ENCODE data around the gene IGSF5.

Gene IGSF5

DNA sequence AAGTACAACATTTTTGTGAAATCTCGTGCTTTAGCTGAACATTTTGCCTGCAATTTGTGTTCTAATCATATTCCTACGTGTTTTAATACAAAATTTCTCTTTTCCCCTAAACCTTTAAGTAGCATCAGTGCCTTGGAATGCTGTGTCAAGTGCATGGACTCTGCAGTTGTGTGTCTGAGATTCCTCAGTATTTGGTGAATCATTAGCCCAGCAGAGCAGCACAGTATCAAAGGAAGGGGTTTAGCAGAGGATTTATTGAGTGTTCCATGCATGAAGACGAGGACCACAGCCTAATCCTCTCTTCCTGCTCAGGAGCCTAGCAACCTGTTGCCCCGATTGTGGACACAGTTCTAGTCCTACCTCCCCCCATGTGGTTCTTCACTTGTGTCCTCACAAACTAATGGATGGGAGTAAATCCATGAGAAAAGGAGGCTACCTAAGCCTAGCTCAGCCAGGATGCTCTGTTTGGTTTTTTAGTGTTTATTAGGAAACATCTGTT lies 92.9 kb downstream of the IGSF5 start:
- DNase-seq: no peak

DNA sequence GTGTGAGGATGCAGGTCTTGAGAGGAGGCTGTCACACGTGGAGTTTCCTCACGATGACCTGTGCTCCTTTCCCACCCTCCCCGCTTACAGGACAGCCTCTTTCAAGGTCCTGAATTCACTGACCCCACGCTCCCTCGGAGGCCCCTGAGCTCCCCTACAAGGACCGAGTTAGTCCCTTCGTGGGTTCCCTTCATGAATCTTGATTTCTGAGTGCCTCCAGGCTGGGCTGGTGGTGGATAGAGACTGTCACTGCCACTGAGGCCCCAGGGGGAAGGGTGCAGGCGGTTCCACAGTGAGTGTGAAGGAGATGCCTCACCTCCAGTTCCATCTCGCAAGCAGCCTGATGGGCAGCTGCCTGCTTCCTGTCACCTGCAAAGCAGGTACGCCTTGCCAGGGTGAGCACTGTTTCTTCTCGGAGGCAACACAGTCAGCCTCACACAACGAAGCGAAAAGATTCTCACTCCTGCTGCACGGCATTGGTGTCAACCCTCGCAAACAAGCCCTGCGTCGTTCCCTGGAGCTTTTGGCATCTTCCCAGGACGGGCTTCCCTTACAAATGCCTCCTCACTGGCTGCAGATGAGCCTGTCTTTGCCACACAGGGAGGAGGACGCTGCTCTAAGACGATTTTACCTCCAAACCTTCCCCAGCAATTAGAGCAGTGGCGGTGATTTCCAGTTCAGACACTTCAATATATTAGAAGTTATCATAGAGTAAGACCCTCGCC lies 95.6 kb downstream of the IGSF5 start:
- no peak for DNase-seq

DNA sequence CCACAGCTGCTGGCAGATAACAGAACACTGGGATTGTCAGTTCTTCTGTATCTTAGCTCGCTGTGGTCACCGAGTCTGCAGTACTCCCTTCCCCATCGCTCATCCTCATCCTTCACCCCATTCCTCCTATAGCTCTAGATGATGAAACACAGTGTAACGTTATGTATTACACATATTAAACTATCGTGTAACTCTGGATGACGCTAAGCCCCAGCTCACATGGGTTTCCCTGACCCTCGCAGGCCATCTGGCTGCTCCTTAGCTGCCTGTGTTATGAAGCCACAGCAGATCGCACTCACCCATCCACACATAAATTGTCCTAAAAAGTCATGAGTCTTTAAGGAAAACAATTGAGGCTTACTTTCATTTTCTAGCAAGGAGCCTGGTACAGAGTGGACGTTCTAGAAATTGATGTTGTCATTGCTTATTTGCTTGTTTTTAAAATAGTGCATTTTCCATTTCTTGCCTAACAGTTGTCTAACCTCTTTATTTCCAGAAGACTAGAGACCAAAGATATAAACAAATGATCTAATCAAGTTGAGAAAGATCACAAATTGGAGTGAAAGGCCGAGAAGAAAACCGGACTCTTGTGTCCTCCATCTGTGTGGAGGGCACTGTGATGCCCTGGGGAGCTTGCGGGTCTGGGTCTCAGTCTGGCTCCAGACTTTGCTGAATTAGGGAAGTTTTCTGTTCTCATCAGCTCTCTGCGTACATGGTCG lies 97.9 kb downstream of the IGSF5 start:
- DNase-seq: no peak

DNA sequence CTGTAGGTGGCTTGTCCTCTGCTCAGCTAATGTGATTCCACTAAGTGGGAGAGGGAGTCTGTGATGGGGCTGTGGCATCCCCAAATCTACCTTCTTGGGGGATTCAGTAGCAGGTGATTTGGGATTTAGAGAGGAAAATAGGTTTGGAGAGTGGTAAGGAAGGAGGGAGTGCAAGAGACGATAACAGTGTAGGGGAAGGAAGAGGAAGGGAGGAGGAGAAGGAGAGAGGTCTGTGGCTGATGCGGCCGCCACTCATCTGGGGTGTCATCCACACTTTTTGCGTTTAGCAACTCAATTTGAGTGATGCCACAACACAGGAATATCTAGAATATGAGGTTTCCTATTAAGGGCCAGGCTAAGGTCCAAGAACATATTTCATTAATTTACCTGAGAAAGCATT lies 98.5 kb downstream of the IGSF5 start:
- no peak for DNase-seq

DNA sequence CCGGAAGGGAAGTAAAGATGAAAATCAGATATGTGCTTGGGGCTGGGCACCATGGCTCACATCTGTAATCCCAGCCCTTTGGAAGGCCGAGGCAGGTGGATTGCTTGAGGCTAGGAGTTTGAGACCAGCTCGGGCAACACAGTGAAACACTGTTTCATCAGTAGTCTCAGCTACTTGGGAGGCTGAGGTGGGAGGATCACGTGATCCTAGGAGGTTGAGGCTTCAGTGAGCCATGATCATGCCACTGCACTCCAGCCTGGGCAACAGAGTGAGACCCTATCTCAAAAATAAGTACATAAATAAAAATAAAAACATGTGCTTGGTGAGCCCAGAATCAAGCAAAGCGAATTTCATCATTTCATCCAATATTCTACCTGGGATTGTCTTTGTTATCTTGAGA lies 98.9 kb downstream of the IGSF5 start:
- no peak for DNase-seq

GRCh38 chr21:39845571-39846130 lies 100.7 kb downstream of the IGSF5 start:
- DNase-seq: no peak

DNA sequence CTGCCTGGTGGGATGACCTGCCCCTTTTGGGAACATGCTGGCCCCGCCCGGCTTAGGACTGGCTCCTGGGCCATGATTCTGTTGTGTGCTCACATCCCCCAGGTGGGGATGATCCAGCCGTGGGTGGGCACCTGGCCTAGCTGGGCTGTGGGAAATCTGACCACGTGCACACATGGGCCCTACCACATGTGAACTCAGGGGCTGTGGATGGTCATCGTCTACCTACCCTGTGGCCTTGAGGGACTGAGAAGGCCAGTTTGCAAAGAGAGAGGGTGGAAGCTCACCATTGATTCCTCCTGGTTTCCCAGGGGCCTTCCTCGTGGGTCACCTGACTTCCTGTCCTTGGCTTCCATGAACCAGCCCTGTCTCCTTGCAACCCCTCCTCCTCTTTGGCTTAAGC lies 102.9 kb downstream of the IGSF5 start:
- DNase-seq: no peak

DNA sequence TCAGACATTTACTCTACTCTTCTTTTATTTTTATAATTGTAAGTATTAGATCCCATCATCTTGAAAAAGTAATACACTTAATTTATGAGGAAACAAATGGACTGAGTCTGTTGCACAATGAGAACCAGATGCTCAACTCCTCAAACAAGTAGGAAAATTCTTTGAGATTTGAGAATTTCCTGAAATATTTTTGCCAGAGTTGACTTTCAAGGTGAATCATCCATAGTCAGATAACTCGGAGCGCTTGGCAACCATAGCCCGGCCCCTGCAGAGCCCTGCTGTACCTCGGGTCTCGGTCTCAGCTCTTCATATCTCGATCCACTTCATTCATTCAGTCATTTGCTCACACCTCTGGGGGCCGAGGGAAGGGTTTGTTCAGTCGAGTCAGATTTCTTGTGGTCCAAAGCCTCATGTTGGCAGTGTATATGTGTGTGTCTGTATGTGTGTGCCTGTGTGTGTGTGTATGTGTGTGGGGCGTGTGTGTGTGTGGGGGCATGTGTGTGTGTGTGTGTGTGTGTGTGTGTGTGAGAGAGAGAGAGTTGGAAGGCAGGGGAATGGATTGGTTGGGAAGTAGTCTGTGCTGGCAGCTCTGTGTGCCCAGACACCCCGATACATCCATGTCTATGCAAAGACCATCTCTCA lies 104.2 kb downstream of the IGSF5 start:
- DNase-seq: no peak

- DNase-seq: no peak
These were observed 105.3 kb downstream of the IGSF5 start for GRCh38 chr21:39850333-39850732.

DNA sequence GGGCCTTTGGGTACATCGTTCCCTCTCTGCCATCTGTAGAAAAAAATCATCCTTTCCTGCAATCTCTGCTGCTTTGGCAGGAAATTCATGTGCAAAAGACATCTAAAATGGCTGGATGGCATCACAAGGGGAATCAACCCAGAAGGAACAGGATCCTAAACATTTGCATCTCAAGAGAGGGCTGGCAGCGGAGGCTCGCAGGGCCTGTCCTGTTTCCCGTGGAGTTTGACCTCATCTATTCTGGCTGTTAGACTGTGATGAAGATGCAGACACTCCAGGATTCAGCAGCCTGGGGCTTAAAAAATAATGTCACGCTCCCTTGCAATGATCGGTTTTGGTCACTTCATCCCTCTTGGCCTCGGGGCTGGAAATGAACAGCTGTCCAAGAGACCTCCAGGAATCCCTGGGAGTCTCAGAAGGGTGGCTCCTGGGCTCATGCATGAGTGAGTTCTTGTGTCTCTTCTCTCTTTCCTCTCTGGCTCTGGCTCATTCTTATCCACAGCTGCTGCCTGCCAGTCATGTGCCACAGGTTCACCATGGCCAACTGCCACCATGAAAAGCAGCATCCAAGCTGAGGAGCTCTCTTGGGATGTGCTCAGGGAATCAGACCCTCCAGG lies 106.1 kb downstream of the IGSF5 start:
- DNase-seq: no peak

Measured in NCI-H187 treated with DMSO at 0.1 percent for 48 hours (cell line).